ENCODE measurements around the gene VSIR. TPM values are rescaled to one million over a fixed set of nuclear protein-coding genes. Genes with fewer than 3 reads are reported as not detected.

Gene VSIR
- total RNA-seq, 1 donor from 2014 or later = 104 TPM

DNA sequence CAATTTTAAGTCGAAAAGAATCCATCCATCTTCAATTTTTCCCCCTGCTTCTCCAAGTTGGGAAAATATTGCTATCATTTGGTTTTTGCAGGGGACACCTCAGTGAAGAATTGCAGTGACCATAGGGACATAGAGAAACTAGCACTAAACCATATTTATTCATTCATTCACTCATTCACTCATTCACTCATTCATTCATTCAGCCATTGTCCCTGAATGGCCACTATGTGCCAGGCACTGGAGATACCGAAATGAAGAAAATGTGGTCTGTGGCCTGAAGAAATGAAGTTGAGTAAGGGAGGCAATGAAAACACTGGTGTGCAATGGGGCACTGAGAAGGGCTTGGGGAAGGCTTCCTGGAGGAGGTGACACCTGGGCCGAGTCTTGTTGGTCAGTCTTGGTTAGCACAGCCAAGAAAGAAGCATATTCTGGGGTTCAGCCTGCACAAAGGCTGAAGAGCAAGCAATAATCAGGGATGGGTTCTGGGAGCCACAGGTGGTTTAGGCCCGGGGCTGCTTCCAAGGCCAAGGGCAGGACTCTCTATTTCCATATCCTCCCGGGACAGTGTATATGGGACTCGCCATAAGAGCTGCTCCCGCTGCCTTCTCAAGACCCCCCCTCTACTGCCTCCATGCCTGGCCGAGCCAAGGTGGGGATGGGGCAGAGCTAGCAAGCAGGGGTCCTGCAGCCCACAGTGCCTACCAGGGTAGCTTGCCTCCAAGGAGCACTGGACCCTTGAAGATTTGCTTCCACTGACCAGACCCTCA, 28.2 kb downstream of the VSIR start:
- DNase-seq = no peak
- H3K27ac ChIP-seq (replicated peaks) = peak overlapping the region; percentile 87

DNA sequence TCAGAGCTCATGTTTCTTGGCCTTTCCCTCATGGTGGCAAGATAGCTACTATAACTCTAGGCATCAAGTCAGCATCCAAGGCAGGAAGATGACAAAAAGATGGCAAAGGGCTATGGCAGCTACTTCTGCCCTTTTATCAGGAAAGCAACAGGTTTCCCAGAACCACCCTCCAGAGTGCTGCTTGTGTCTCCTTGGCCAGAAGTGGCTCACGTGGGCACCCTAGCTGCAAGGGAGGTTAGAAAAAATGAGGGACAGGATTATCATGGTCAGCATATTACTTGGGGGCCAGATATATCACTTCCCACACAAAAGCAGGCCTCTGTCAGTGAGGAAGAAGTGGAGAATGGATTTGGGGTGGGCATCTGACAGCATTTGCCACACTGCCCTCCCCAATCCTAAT, 29.5 kb downstream of the VSIR start:
- TF ChIP-seq, protein P1, sequence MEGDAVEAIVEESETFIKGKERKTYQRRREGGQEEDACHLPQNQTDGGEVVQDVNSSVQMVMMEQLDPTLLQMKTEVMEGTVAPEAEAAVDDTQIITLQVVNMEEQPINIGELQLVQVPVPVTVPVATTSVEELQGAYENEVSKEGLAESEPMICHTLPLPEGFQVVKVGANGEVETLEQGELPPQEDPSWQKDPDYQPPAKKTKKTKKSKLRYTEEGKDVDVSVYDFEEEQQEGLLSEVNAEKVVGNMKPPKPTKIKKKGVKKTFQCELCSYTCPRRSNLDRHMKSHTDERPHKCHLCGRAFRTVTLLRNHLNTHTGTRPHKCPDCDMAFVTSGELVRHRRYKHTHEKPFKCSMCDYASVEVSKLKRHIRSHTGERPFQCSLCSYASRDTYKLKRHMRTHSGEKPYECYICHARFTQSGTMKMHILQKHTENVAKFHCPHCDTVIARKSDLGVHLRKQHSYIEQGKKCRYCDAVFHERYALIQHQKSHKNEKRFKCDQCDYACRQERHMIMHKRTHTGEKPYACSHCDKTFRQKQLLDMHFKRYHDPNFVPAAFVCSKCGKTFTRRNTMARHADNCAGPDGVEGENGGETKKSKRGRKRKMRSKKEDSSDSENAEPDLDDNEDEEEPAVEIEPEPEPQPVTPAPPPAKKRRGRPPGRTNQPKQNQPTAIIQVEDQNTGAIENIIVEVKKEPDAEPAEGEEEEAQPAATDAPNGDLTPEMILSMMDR (IDR thresholded peaks at IDR 0.05; ENCODE audit: borderline replicate concordance) = no peak
- Histone ChIP-seq H3K27ac (replicated peaks) (no peak overlapping the region), H3K4me3 (no peak overlapping the region), H3K36me3 (no peaks in the 10 kb centered on the region), H3K27me3 (ENCODE audit: low read depth) (no peaks in the 10 kb centered on the region), H3K4me1 (peaks cover 51% of the 10 kb centered on the region), H3K9me3 (replicated peaks) (peaks cover 8% of the 10 kb centered on the region)
- intact Hi-C loops (cut with micrococcal nuclease) = no loop called here
- no peak for DNase-seq

More for the DNA sequence above, 28.2 kb downstream of the VSIR start:
- TF ChIP-seq, protein P1 (IDR thresholded peaks at IDR 0.05; ENCODE audit: borderline replicate concordance) = no peak
- Histone ChIP-seq H3K36me3 (peaks cover 3% of the 10 kb centered on the region), H3K27me3 (ENCODE audit: low read depth) (no peaks in the 10 kb centered on the region), H3K9me3 (replicated peaks) (peaks cover 8% of the 10 kb centered on the region), H3K4me1 (peaks cover 60% of the 10 kb centered on the region), H3K4me3 (no peak overlapping the region)
- intact Hi-C loops (cut with micrococcal nuclease) = no loop called here

- TF ChIP-seq, protein P1 (IDR thresholded peaks at IDR 0.05; ENCODE audit: borderline replicate concordance) = no peak
- Histone ChIP-seq H3K36me3 (no peaks in the 10 kb centered on the region), H3K9me3 (replicated peaks) (peaks cover 8% of the 10 kb centered on the region), H3K27ac (replicated peaks) (no peak overlapping the region), H3K4me3 (no peak overlapping the region), H3K27me3 (ENCODE audit: low read depth) (no peaks in the 10 kb centered on the region), H3K4me1 (peaks cover 45% of the 10 kb centered on the region)
- intact Hi-C loops (cut with micrococcal nuclease) = no loop called here
- DNase-seq = no peak
Observed at GRCh38 chr10:71743089-71743838, 30.1 kb downstream of the VSIR start.

DNA sequence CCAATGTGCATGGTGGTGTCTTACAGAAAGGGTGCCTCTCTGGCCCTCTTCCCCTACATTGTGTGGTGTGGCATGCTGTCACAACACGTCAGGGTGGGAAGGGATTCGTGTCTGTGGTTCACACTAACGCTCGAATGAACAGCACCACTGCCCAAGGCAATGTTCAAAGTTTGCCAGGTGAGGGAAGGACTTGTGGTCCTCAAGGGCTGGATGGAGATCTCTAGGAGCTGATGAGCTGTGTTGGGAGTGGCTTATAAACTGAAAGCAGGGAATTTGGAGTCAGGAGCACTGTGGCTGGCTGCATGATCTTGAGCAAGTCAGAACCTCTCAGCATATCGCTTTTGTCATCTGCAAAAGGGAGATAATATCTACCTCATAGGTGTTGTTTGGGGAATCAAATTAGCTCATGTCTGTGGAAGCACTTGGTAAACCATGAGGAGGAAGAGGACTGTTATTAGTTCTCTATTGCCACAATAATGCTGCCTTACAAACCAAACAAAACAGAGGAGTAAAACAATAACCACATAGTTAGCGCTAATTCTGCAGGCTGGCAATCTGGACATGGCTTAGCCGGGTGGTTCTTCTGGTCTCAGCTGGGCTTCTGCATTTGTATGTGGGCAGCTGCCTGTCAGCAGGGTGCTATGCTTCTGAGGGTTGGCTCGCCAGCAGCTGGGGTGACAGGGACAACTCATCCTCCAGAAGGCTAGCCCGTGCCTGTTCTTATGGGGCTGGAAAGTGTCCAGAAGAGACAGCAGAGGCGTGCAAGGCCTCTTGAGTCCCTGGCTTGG, 30.8 kb downstream of the VSIR start:
- intact Hi-C loops (cut with micrococcal nuclease) = no loop called here
- no peak overlapping the region for H3K4me3 ChIP-seq
- H3K4me1 ChIP-seq = peaks cover 41% of the 10 kb centered on the region
- TF ChIP-seq, protein P1 (IDR thresholded peaks at IDR 0.05; ENCODE audit: borderline replicate concordance) = no peak
- no peaks in the 10 kb centered on the region for H3K36me3 ChIP-seq
- DNase-seq = no peak
- peaks cover 8% of the 10 kb centered on the region for H3K9me3 ChIP-seq (replicated peaks)
- no peaks in the 10 kb centered on the region for H3K27me3 ChIP-seq (ENCODE audit: low read depth)
- no peak overlapping the region for H3K27ac ChIP-seq (replicated peaks)

GRCh38 chr10:71741671-71742070, 31.6 kb downstream of the VSIR start:
- H3K27ac ChIP-seq (replicated peaks) = no peak overlapping the region
- intact Hi-C loops (cut with micrococcal nuclease) = no loop called here
- DNase-seq = no peak
- H3K4me3 ChIP-seq = no peak overlapping the region
- no peaks in the 10 kb centered on the region for H3K27me3 ChIP-seq (ENCODE audit: low read depth)
- no peaks in the 10 kb centered on the region for H3K36me3 ChIP-seq
- H3K4me1 ChIP-seq = peaks cover 40% of the 10 kb centered on the region
- TF ChIP-seq, protein P1 (IDR thresholded peaks at IDR 0.05; ENCODE audit: borderline replicate concordance) = no peak
- peaks cover 8% of the 10 kb centered on the region for H3K9me3 ChIP-seq (replicated peaks)
